DMS114 treated with DMSO at 0.1 percent for 48 hours (cell line): ENCODE data around the gene NT5C1A.

Source experiments
- DNase-seq: peaks from one replicate; lab custom pipeline; 2025; ENCODE audit not compliant: unreplicated experiment; lab: John Stamatoyannopoulos, UW

Gene NT5C1A

GRCh38 chr1:39613250-39613649 lies 58.7 kb downstream of the NT5C1A start:
- no peak for DNase-seq

GRCh38 chr1:39609618-39610331 lies 62.1 kb downstream of the NT5C1A start:
- DNase-seq: no peak
